ENCODE measurements around the gene USH2A.

The USH2A gene

DNA sequence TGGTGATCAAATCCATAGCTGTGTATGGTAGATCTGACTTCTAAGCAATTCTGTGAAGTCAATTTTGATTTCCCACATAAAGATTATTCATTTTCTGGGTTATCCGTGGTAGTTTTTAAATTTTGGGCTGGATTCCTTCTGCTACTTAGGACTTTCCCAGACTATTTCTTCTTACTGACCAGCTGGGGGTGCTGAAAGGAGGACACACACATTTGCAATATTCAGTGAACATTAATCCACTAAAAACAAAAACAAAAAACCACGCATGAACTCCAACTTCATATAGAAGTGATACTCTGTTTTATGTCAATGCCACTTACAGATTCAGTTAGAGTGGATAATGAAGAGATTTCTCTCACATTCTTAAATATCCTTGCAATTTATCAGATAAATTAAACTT is 750.8 kb downstream of the USH2A start:
- no peaks in the 10 kb centered on the region for H3K36me3 Mint-ChIP-seq (ENCODE audit: low read depth)
- no peak overlapping the region for H3K27ac Mint-ChIP-seq
- H3K4me1 Mint-ChIP-seq (ENCODE audit: low read depth) = no peaks in the 10 kb centered on the region
- DNase-seq = no peak
- peaks cover 2% of the 10 kb centered on the region for H3K9me3 Mint-ChIP-seq
- H3K4me3 Mint-ChIP-seq = no peak overlapping the region
- H3K27me3 Mint-ChIP-seq = no peaks in the 10 kb centered on the region

DNA sequence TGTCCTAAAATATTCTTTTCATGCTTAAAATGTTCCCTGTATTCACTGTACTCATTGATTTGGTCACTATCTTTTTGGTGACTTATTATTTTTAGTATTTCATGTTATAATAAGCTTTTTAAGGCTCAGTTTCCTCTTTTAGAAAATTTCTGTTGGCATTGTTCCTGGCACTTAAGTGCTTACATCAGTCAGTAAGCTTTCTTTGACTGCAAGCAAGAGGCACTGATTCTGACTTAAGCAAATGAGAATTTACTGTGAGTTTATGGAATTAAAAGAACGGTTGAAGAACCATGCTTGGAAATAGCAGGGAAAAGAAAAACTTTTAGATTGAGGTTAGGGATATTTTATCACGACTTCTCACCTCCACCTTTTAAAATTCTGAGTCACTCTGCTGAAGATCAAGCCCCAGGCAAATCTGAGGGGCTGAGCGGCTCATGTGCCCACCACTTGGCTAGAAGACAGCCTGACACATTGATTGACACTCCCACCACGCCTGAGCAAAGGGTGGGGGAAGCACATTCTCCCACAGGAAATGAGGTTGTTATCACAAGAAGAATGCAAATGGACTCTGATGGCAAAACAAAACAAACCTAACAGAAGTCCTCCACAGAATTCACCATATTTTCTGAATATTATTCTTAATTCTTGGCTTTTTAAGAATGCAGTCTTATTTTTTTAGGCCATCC is 753.3 kb downstream of the USH2A start:
- no peaks in the 10 kb centered on the region for H3K4me1 Mint-ChIP-seq (ENCODE audit: low read depth)
- no peak overlapping the region for H3K4me3 Mint-ChIP-seq
- no peaks in the 10 kb centered on the region for H3K27me3 Mint-ChIP-seq
- DNase-seq = no peak
- H3K36me3 Mint-ChIP-seq (ENCODE audit: low read depth) = no peaks in the 10 kb centered on the region
- no peak overlapping the region for H3K27ac Mint-ChIP-seq
- H3K9me3 Mint-ChIP-seq = peaks cover 2% of the 10 kb centered on the region

DNA sequence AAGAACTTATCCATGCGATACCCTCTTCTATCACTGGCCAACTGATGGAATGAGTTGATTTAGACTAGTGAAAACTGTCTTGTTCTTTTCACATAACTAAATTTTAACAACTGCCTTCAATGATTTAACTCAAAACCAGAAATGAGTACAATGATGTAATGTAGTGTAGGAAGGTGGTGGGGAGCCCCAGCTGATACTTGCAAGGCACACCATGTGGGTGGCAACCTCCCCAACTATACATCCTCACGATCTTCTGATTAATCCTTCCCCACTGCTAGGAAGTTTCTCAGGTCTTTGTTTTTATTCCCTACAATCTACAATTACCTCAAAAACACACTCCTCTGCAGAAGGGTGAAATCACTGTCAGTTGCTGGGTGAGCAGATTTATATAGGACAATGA is 755.5 kb downstream of the USH2A start:
- H3K9me3 Mint-ChIP-seq = peaks cover 2% of the 10 kb centered on the region
- no peak overlapping the region for H3K4me3 Mint-ChIP-seq
- no peak for DNase-seq
- no peak overlapping the region for H3K27ac Mint-ChIP-seq
- H3K4me1 Mint-ChIP-seq (ENCODE audit: low read depth) = no peaks in the 10 kb centered on the region
- H3K27me3 Mint-ChIP-seq = no peaks in the 10 kb centered on the region
- no peaks in the 10 kb centered on the region for H3K36me3 Mint-ChIP-seq (ENCODE audit: low read depth)

DNA sequence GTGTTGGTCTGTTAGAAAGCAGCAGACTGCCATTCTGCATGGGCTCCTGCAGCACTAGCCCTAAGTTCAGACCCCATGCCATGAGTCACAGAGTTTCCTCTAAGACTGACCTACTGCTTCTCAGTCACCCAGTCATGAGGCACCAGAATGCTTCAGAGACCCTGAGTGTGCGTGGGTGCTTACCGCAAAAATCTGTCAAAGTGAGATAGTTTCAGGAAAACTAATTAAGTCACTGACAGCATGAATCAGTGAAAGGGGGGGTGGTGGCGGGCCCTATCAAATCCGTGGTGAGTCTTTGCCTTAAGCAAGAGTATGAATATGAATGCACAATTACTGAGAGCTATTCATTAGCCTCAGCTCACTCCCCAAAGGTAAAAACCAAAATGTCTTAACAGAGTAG is 758.0 kb downstream of the USH2A start:
- Mint-ChIP-seq H3K4me3 (no peak overlapping the region), H3K27ac (no peak overlapping the region), H3K36me3 (ENCODE audit: low read depth) (no peaks in the 10 kb centered on the region), H3K9me3 (no peaks in the 10 kb centered on the region), H3K4me1 (ENCODE audit: low read depth) (no peaks in the 10 kb centered on the region), H3K27me3 (no peaks in the 10 kb centered on the region)
- DNase-seq = no peak

DNA sequence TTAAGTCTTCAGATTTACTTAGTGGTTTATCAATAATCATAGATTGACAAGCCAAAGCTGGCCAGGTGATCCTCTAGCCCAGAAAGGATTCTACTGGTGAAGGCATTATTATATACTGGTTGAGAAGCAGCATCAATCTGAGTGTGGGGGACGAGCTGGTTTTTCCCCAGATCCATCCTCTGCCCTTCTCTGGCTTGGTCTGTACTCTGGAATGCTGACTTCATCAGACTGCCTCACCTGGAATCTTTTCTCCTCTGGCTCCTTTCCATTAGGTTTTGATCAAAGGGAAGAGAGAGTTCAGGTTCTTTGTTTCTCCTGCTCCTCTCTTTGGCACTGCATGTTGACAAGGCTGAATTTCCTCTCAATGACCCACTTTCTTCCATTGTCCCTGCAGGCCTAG is 762.2 kb downstream of the USH2A start:
- Mint-ChIP-seq H3K4me3 (no peak overlapping the region), H3K4me1 (ENCODE audit: low read depth) (no peaks in the 10 kb centered on the region), H3K9me3 (no peaks in the 10 kb centered on the region), H3K36me3 (ENCODE audit: low read depth) (no peaks in the 10 kb centered on the region), H3K27ac (no peak overlapping the region), H3K27me3 (no peaks in the 10 kb centered on the region)
- DNase-seq = no peak

DNA sequence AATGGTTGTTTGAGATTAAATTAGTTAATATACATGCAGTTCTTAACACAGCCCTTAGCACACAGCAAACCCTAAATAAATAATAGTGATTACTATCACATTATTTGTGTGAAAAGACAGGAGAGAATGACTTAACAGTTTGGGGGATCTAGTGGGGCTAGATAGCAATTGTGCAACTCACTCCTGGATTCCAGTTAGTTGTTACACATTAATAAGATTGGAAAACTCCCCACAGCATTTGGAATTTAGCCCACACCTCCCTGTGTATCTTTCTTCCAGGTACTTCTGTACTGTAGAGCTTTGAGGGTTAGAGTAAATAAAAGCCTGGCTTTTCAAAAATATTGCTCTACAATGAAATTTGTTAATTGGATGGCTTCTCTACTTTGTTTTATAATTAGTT is 763.0 kb downstream of the USH2A start:
- Mint-ChIP-seq H3K4me3 (no peak overlapping the region), H3K36me3 (ENCODE audit: low read depth) (no peaks in the 10 kb centered on the region), H3K27ac (no peak overlapping the region), H3K27me3 (no peaks in the 10 kb centered on the region), H3K9me3 (no peaks in the 10 kb centered on the region), H3K4me1 (ENCODE audit: low read depth) (no peaks in the 10 kb centered on the region)
- no peak for DNase-seq

DNA sequence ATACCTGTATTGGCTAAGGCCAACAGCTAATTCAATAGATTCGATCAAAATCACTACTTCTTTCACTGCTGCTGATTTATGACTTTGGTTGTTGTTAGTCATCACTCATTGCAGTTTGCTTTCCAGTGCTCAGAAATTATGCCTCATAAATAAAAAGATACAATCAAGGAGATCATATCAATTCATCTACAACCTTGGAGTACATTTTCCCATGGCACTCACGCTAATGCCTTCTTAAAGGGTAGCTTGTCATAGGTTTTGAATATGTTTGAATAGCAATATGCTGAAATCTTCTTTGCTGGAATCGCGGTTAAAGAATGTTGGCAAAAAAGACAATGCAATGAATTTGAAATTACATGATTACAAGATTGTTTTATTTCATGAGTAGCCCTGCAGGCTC is 766.2 kb downstream of the USH2A start:
- Mint-ChIP-seq H3K4me1 (ENCODE audit: low read depth) (no peaks in the 10 kb centered on the region), H3K27me3 (no peaks in the 10 kb centered on the region), H3K27ac (no peak overlapping the region), H3K4me3 (no peak overlapping the region), H3K9me3 (no peaks in the 10 kb centered on the region), H3K36me3 (ENCODE audit: low read depth) (no peaks in the 10 kb centered on the region)
- DNase-seq = no peak

DNA sequence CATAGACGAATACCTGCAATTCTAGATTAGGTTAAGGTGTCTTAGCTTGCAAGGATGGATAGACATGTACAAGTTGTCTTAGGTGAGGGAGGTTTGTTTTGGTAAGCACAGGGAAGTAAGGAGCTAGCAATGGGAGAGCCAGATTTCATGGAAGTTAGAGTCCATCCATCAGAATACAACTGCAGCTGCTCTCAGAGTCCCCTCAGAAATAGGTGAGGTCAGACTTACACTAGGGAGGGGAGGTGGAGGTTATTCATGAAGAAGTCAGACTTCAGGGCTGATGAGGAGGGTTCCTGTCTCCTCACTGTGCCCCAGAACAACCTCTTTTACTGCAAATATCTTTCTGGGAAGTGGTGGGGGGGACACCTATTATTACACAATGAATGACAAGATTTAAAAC is 770.9 kb downstream of the USH2A start:
- Mint-ChIP-seq H3K27ac (no peak overlapping the region), H3K4me1 (ENCODE audit: low read depth) (no peaks in the 10 kb centered on the region), H3K4me3 (no peak overlapping the region), H3K9me3 (no peaks in the 10 kb centered on the region), H3K27me3 (no peaks in the 10 kb centered on the region), H3K36me3 (ENCODE audit: low read depth) (no peaks in the 10 kb centered on the region)
- DNase-seq = no peak

DNA sequence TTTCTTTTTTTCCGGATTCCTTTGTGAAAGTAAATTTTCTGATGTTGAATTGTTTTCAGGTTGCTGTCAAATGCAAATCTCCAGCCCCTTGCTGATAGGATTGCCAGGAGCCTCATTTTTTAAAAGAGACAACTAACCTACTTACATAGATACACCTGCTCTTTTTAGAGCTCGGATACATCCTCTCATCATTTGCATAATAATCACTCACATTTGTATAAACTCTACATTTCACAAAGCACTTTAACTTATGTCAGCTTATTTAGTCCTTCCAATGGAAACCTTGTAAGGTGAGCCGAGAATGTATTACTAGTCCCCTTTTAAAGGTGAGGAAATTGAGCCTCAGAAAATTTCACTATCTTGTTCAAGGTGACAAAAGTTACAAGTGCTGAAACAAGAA is 771.4 kb downstream of the USH2A start:
- no peaks in the 10 kb centered on the region for H3K36me3 Mint-ChIP-seq (ENCODE audit: low read depth)
- H3K27ac Mint-ChIP-seq = no peak overlapping the region
- H3K4me1 Mint-ChIP-seq (ENCODE audit: low read depth) = no peaks in the 10 kb centered on the region
- H3K4me3 Mint-ChIP-seq = no peak overlapping the region
- no peaks in the 10 kb centered on the region for H3K9me3 Mint-ChIP-seq
- no peak for DNase-seq
- no peaks in the 10 kb centered on the region for H3K27me3 Mint-ChIP-seq

DNA sequence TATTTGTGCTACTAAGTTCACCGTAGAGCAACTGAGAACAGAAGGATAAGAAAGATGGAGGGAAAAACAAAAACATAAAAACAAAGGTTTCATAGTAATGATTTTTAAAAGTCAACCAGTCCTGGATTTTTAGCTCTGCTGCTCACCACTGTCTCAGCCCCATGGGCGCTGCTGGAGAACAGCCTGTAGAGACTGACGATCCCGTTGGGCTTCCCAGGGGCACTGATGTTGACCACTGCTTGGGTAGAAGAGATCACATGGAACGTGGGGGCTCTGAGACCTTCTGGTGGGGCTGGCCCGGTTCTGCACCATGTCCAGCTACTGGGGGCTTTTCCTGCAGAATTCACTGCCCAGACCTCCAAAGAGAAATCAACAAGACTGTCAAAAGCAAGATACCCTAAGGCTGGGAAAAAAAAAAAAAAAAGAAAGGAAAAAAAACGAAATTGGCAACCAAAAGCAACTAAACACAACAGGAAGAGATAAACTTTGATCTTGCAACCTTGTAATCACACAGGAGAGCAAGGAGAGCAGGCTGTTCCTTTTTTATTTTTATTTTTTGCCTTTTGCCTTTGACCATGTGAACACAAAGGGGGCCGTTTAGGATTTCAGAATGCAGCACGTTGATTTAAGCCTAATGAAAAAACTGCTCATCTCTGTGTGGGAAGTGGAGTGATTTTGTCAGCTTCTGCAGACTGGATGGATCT is 772.6 kb downstream of the USH2A start:
- DNase-seq = no peak
- Mint-ChIP-seq H3K4me3 (no peak overlapping the region), H3K4me1 (ENCODE audit: low read depth) (no peaks in the 10 kb centered on the region), H3K9me3 (no peaks in the 10 kb centered on the region), H3K27me3 (no peaks in the 10 kb centered on the region), H3K36me3 (ENCODE audit: low read depth) (no peaks in the 10 kb centered on the region), H3K27ac (no peak overlapping the region)

DNA sequence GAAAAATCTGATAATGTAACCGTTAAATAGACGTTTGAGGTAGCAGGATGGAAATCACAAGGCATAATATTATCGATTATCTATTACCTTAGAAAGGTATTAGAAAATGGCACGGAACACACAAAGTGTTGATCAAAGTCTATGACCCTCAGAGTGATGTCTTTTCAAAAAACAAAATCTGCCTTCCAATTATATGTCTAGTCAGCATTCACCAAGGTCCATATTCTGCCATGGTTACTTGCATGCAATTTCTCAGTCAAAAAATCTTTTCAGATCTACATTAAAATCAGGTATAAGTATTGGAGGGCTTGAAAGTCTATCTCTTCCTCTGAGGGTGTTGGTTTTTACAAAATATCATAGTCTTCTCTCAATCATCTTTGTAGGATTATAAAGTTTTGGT is 774.3 kb downstream of the USH2A start:
- Mint-ChIP-seq H3K4me3 (no peak overlapping the region), H3K36me3 (ENCODE audit: low read depth) (no peaks in the 10 kb centered on the region), H3K27ac (no peak overlapping the region), H3K27me3 (no peaks in the 10 kb centered on the region), H3K4me1 (ENCODE audit: low read depth) (no peaks in the 10 kb centered on the region), H3K9me3 (no peaks in the 10 kb centered on the region)
- no peak for DNase-seq

DNA sequence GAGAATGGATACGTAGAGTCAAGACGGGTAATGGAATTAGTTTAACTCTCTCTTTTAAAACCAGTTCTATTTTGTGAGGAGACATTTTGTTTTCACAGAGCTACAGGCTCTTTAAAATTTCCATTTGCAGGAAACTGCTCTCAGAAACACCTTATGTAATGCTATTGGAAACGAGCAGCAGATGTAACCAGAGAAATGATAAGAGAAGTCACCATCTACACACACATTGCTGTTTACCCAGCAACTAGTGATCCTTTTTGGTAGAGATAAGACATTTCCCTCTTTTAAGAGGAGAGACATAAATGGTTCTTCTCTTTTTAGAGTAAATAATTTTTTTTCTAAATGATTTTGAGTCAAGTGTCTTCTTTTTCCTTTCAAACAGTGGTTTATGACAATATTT is 775.5 kb downstream of the USH2A start:
- Mint-ChIP-seq H3K9me3 (no peaks in the 10 kb centered on the region), H3K27ac (no peak overlapping the region), H3K4me1 (ENCODE audit: low read depth) (no peaks in the 10 kb centered on the region), H3K27me3 (no peaks in the 10 kb centered on the region), H3K4me3 (no peak overlapping the region), H3K36me3 (ENCODE audit: low read depth) (no peaks in the 10 kb centered on the region)
- DNase-seq = no peak

DNA sequence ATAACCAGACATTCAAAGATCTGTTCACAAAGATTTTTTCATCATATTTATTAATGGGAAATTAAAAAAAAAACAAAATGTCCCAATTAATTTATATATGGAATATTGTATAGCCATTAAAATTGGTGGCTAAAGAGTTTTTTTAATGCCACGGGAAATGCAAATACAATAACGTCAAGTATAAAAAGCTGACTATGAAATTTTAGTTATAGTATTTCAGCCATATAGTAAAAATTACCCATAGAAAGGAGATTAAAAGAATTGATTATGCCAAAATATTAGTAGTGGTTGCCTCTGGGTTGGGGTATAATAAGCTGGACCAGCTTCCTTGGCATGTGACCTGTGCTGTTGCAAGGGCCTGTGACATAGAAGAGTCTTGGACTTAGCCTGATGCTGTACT is 777.4 kb downstream of the USH2A start:
- Mint-ChIP-seq H3K27me3 (no peaks in the 10 kb centered on the region), H3K9me3 (no peaks in the 10 kb centered on the region), H3K36me3 (ENCODE audit: low read depth) (no peaks in the 10 kb centered on the region), H3K27ac (no peak overlapping the region), H3K4me3 (no peak overlapping the region), H3K4me1 (ENCODE audit: low read depth) (no peaks in the 10 kb centered on the region)
- DNase-seq = no peak

DNA sequence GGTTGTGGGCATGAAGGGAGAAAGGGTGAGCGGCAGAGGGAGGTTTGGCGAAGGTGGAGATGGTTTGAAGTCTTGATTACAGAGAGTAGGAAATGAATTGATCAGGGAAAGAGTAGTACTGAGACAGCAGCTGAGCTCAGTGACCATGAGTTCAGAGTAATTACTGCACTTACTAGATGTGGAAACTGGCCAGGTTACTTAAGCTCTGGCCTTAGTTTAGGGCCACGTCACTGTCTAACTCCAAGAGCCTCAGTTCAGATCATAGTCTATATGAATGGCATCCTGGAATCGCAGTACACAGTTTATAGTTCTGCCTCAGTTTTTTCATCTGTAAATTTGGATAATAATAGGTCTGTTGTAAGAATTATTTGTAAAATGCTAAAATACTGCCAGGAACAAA is 778.1 kb downstream of the USH2A start:
- Mint-ChIP-seq H3K9me3 (no peaks in the 10 kb centered on the region), H3K27ac (no peak overlapping the region), H3K36me3 (ENCODE audit: low read depth) (no peaks in the 10 kb centered on the region), H3K4me1 (ENCODE audit: low read depth) (no peaks in the 10 kb centered on the region), H3K4me3 (no peak overlapping the region), H3K27me3 (no peaks in the 10 kb centered on the region)
- no peak for DNase-seq

DNA sequence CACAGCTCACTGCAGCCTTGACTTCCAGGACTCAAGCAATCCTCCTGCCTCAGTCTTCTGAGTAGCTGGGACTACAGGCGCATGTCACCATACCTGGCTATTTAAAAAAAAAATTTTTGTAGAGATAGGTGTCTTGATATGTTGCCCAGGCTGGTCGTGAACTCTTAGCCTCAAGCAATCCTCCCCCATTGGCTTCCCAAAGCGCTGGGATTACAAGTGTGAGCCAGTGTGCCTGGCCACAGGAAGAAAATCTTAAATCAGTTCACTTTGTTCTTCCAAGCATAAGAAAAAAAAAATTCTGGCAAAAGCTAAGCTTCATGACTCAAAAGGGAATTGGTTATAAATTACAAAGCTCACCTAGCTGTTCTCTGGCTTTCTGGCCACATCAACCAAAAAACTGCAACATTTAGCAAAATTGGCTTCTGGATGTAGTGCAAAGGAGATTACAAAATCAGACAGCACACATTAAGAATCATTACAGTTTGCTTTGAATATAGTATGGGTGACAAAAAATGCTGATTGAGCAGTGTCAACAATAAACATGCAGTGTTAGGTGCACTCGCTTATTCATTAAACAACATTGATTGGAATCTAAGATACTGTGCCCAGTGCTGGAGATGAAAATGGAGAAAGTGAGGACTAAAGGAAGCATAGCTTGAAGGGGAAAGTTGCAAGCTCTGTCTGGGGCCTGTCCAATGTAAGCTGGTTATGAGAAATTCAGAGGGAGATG is 779.5 kb downstream of the USH2A start:
- no peak for DNase-seq
- Mint-ChIP-seq H3K27me3 (no peaks in the 10 kb centered on the region), H3K27ac (no peak overlapping the region), H3K4me1 (ENCODE audit: low read depth) (no peaks in the 10 kb centered on the region), H3K9me3 (no peaks in the 10 kb centered on the region), H3K36me3 (ENCODE audit: low read depth) (no peaks in the 10 kb centered on the region), H3K4me3 (no peak overlapping the region)
